Upper lobe of left lung (tissue), 6 donors: ENCODE measurements around the gene ZCCHC7. TPM values are rescaled to one million over a fixed set of nuclear protein-coding genes. Genes with fewer than 3 reads are reported as not detected.

Source experiments
- ATAC-seq, 2 donors: fragments of 200-7000 bp; cut with Tn5 transposase; one replicate each; pipeline ENCODE4 v1.9.1; 2022; ENCODE audit warnings: mild to moderate bottlenecking in 2 of 2, moderate library complexity in 2 of 2; ENCODE audit not compliant: low FRiP score in 2 of 2
- DNase-seq, 2 donors: peaks; one replicate each; pipeline ENCODE4 v3.0.0-alpha.2; 2019 to 2020
- H3K27ac ChIP-seq, 4 donors: fragments of 200-600 bp; sonication (generic); one replicate each; pipeline ENCODE4 v1.5.1; 2016 to 2019
- H3K27me3 ChIP-seq, 4 donors: fragments of 200-600 bp; sonication (generic); one replicate each; pipeline ENCODE4 v1.5.1; 2017 to 2019
- H3K36me3 ChIP-seq, 4 donors: fragments of 200-600 bp; sonication (generic); one replicate each; pipeline ENCODE4 v1.5.1; 2016 to 2019
- H3K4me1 ChIP-seq, 4 donors: fragments of 200-600 bp; sonication (generic); one replicate each; pipeline ENCODE4 v1.5.1; 2018 to 2019
- H3K4me3 ChIP-seq, 4 donors: fragments of 200-600 bp; sonication (generic); one replicate each; pipeline ENCODE4 v1.5.1; 2017 to 2019; ENCODE audit warnings: mild to moderate bottlenecking in 2 of 4, moderate library complexity in 1 of 4
- H3K9me3 ChIP-seq, 4 donors: fragments of 200-600 bp; sonication (generic); one replicate each; pipeline ENCODE4 v1.5.1; 2018 to 2019
- EP300 ChIP-seq, 4 donors: sonication (generic); formaldehyde crosslinking; IDR thresholded peaks; one replicate each; pipeline ENCODE4 v1.5.1; 2017; ENCODE audit warnings: antibody characterized with exemption in 4 of 4, control low read depth in 2 of 4
- POLR2A ChIP-seq, 4 donors: fragments of 450-650 bp; IDR thresholded peaks; one replicate each; pipeline ENCODE4 v1.5.1; 2016 to 2017; ENCODE audit warnings: antibody characterized with exemption in 4 of 4, mild to moderate bottlenecking in 2 of 4
- POLR2AphosphoS5 ChIP-seq, 2 donors: sonication (generic); formaldehyde crosslinking; IDR thresholded peaks; one replicate each; pipeline ENCODE4 v1.5.1; 2017; ENCODE audit warnings: antibody characterized with exemption in 2 of 2
- WGBS, 2 donors: methylation state at CpG; one replicate each; pipeline ENCODE4 v1.1.5; 2017 to 2018; 5-methylcytosine and 5-hydroxymethylcytosine counted together
- total RNA-seq, 6 donors: library from RNA; depleted of rRNA in 4 of 6; stranded (reverse); fragments of >200 nt in 4 of 6; gene quantifications; one replicate each; pipeline versions ENCODE4 v1.1.0 to v1.2.1, GENCODE V29; 2016 to 2021
- TF ChIP-seq, protein P1 (sequence below), 6 experiments: fragments of 450-650 bp in 4 of 6; fragments of 200-600 bp in 2 of 6; sonication (generic) in 2 of 6; IDR thresholded peaks; one replicate each; pipeline ENCODE4 v1.5.1; 2016 to 2019; ENCODE audit warnings: antibody characterized with exemption in 6 of 6
- donor health status: DM: no; HTN: no; CAD: no; lungs with moderate emphysema.
- donor health status: DM: no; HTN: yes; CAD: no; lungs with severe emphysema.

Gene ZCCHC7
- total RNA-seq, 6 donors from 2014 or later, result 11.1 to 44.0 (median 18.7) TPM

DNA sequence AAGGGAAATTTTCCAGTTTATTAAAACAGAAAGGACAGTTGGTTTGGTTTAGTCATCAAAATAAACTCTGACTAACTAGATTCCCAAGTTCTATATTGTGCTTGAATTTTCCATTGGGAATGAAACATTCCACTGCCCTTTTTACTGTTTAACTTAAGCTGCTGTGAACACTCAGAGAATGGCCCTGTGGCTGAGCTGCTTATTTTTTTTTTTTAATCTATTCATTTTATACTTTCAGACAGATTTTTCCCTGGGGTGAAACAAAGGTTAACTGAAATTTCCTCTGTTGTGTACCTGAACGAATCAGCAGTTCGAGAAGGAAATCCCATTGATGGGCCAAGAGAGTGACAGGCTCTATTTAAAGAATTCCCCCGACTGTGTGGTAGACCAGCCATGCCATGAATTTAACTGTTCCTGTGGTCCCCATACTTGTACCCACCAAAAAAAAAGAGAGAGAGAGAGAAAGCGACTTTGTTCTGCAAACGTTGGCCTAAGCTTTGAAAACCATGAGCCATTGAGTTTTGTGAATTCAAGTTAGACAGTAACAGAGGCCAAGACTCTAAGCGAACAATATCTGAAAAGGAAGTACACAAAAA, 163.5 kb downstream of the ZCCHC7 start:
- no peaks in the 10 kb centered on the region for H3K4me1 ChIP-seq
- WGBS, 2 donors, result 59 to 61% methylated on average over 6 of the region's 6 CpGs
- no peak for TF ChIP-seq POLR2AphosphoS5 (IDR thresholded peaks at IDR 0.05)
- no peak for TF ChIP-seq POLR2A (IDR thresholded peaks at IDR 0.05)
- TF ChIP-seq, protein P1, sequence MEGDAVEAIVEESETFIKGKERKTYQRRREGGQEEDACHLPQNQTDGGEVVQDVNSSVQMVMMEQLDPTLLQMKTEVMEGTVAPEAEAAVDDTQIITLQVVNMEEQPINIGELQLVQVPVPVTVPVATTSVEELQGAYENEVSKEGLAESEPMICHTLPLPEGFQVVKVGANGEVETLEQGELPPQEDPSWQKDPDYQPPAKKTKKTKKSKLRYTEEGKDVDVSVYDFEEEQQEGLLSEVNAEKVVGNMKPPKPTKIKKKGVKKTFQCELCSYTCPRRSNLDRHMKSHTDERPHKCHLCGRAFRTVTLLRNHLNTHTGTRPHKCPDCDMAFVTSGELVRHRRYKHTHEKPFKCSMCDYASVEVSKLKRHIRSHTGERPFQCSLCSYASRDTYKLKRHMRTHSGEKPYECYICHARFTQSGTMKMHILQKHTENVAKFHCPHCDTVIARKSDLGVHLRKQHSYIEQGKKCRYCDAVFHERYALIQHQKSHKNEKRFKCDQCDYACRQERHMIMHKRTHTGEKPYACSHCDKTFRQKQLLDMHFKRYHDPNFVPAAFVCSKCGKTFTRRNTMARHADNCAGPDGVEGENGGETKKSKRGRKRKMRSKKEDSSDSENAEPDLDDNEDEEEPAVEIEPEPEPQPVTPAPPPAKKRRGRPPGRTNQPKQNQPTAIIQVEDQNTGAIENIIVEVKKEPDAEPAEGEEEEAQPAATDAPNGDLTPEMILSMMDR (IDR thresholded peaks at IDR 0.05), result no peak
- no peak for TF ChIP-seq EP300 (IDR thresholded peaks at IDR 0.05)
- H3K27ac ChIP-seq, result no peak overlapping the region
- H3K4me3 ChIP-seq, result no peak overlapping the region
- H3K36me3 ChIP-seq, result no peaks in the 10 kb centered on the region
- no peaks in the 10 kb centered on the region for H3K9me3 ChIP-seq
- DNase-seq, result no peak
- no peaks in the 10 kb centered on the region for H3K27me3 ChIP-seq
- no peak for ATAC-seq

DNA sequence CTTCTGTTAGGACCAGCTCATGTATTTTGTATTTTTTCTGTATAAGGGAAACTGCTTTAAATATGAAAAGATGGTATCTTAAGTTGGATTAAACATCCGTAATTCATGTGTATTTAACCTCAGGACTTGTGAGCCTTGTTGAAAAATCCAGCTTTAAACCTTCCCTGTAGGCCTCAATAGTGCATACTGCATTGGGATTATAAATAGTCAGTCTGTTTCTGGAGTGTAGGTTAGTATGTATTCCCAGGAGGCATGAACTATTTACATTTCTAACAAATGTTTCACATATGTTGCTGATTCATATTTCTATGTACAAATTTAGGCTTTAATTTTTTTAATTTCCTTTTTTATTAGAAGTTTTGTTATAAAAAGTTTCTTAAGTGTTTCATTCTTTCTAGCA, 164.3 kb downstream of the ZCCHC7 start:
- no peak for TF ChIP-seq POLR2A (IDR thresholded peaks at IDR 0.05)
- TF ChIP-seq, protein P1 (IDR thresholded peaks at IDR 0.05), result no peak
- TF ChIP-seq POLR2AphosphoS5 (IDR thresholded peaks at IDR 0.05), result no peak
- no peak overlapping the region for H3K4me3 ChIP-seq
- 87 to 97% methylated on average over 1 of the region's 1 CpG for WGBS, 2 donors
- H3K36me3 ChIP-seq, result no peaks in the 10 kb centered on the region
- ATAC-seq (no peak), DNase-seq (no peak)
- no peak overlapping the region for H3K27ac ChIP-seq
- no peaks in the 10 kb centered on the region for H3K9me3 ChIP-seq
- no peaks in the 10 kb centered on the region for H3K4me1 ChIP-seq
- H3K27me3 ChIP-seq, result no peaks in the 10 kb centered on the region

DNA sequence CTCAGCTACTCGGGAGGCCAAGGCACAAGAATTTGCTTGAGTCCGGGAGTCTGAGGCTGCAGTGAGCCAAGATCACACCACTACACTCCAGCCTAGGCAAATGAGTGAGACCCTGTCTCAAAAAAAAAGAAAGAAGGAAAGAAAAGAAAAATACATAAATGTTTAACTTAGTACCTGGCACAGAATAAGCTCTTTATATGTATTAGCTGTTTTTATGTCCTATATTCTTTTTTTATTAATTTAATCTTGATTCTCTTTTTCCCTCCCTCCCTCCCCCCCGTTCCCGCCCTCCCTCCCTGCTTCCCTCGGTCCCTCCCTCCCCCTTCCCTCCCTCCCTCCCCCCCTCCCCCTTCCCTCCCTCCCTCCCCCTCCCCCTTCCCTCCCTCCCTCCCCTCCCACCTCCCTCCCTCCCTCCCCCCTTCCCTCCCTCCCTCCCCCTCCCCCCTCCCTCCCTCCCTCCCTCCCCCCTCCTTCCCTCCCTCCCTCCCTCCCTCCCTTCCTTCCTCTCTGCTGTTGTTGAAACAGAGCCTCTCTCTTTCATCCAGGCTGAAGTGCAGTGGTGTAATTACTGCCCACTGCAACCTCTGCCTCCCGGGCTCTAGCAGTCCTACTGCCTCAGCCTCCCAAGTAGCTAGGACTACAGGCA, 166.3 kb downstream of the ZCCHC7 start:
- Histone ChIP-seq H3K36me3 (no peaks in the 10 kb centered on the region), H3K4me3 (no peak overlapping the region), H3K27me3 (no peaks in the 10 kb centered on the region), H3K4me1 (peaks cover 0 to 7% (median 0%) of the 10 kb centered on the region in 4 donors), H3K27ac (no peak overlapping the region), H3K9me3 (no peaks in the 10 kb centered on the region)
- DNase-seq (no peak), ATAC-seq (no peak)
- TF ChIP-seq EP300 (IDR thresholded peaks at IDR 0.05) (no peak), POLR2AphosphoS5 (IDR thresholded peaks at IDR 0.05) (no peak), POLR2A (IDR thresholded peaks at IDR 0.05) (no peak)
- TF ChIP-seq, protein P1 (IDR thresholded peaks at IDR 0.05), result no peak
- 91 to 100% methylated on average over 3 to 6 of the region's 6 CpGs for WGBS, 2 donors

DNA sequence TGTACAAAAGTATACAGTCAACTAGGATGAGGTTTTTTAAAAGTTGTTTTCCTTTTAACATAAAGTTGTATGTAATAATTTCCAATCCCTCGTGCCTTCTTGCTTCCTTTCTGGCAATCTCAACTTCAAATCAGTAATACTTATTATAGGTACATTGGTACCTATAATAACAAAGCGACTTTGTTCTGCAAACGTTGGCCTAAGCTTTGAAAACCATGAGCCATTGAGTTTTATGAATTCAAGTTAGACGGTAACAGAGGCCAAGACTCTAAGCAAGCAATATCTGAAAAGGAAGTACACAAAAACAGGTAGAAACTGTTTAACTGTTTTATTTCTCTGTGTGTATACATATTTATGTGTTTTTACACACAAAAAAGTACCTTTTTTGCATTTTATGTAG, 166.9 kb downstream of the ZCCHC7 start:
- Histone ChIP-seq H3K4me3 (no peak overlapping the region), H3K9me3 (no peaks in the 10 kb centered on the region), H3K27ac (no peak overlapping the region), H3K4me1 (peaks cover 0 to 7% (median 0%) of the 10 kb centered on the region in 4 donors), H3K36me3 (no peaks in the 10 kb centered on the region), H3K27me3 (no peaks in the 10 kb centered on the region)
- TF ChIP-seq POLR2AphosphoS5 (IDR thresholded peaks at IDR 0.05) (no peak), EP300 (IDR thresholded peaks at IDR 0.05) (no peak), POLR2A (IDR thresholded peaks at IDR 0.05) (no peak)
- TF ChIP-seq, protein P1 (IDR thresholded peaks at IDR 0.05), result no peak
- ATAC-seq (no peak), DNase-seq (no peak)
- WGBS, 2 donors, result 80 to 87% methylated on average over 4 of the region's 4 CpGs

DNA sequence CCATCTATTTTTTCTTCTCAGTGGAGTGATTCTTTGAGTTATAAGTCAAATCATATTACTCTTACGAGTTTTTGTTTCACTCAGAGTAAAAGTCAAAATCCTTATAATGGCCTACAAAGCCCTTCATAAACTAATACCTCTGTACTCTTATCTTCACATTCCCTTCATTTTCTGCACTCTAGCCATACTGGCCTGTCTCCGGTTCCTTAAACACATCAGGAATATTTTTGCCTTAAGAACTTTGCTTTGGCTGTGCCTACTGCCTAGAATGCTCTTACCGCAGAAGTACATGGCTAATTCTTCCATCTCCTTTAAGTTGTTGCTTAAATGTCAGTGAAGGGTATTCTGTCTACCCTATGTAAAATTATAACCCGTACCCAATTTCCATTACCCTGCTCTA, 169.3 kb downstream of the ZCCHC7 start:
- Histone ChIP-seq H3K27me3 (no peaks in the 10 kb centered on the region), H3K4me3 (no peak overlapping the region), H3K27ac (no peak overlapping the region), H3K36me3 (no peaks in the 10 kb centered on the region), H3K4me1 (peaks cover 0 to 11% (median 0%) of the 10 kb centered on the region in 4 donors), H3K9me3 (no peaks in the 10 kb centered on the region)
- no peak for TF ChIP-seq POLR2AphosphoS5 (IDR thresholded peaks at IDR 0.05)
- TF ChIP-seq, protein P1 (IDR thresholded peaks at IDR 0.05), result no peak
- TF ChIP-seq EP300 (IDR thresholded peaks at IDR 0.05), result no peak
- no peak for TF ChIP-seq POLR2A (IDR thresholded peaks at IDR 0.05)
- no peak for DNase-seq
- no peak for ATAC-seq
- 87 to 94% methylated on average over 4 of the region's 4 CpGs for WGBS, 2 donors
